Measurements from ENCODE around the gene POTEE. TPM values are rescaled to one million over a fixed set of nuclear protein-coding genes. Genes with fewer than 3 reads are reported as not detected.
"Not testable (repeated sequence)": the region's sequence is repeated elsewhere in the genome, so short reads cannot be mapped to it uniquely, and the experiment has no call there.

POTEE gene
- under 1 TPM in 1 of 4 donors, not detected in 3; 0.12 TPM for total RNA-seq

GRCh38 chr2:131209030-131209772 lies at the start of gene POTEE:
Gene POTEE (plus strand): TSS chr2:131209536. CDS start chr2:131218403, 8,867 bp downstream.
- DNase-seq (ENCODE audit: low spot score); ATAC-seq (ENCODE audit: low FRiP score): not testable (repeated sequence)

GRCh38 chr2:131165562-131165961 lies 43.8 kb upstream of the POTEE start:
- not testable (repeated sequence) for ATAC-seq (ENCODE audit: low FRiP score)

GRCh38 chr2:131168538-131168937 lies 40.8 kb upstream of the POTEE start:
- TF ChIP-seq CTCF (IDR thresholded peaks at IDR 0.05) = no peak
- DNase-seq (ENCODE audit: low spot score) (no peak), ATAC-seq (ENCODE audit: low FRiP score) (no peak)

More at GRCh38 chr2:131165562-131165961, 43.8 kb upstream of the POTEE start:
- DNase-seq (ENCODE audit: low spot score) = not testable (repeated sequence)

GRCh38 chr2:131178050-131178449 lies 31.3 kb upstream of the POTEE start:
- DNase-seq (ENCODE audit: low spot score); ATAC-seq (ENCODE audit: low FRiP score): not testable (repeated sequence)

GRCh38 chr2:131178721-131179418 lies 30.5 kb upstream of the POTEE start:
- not testable (repeated sequence) for ATAC-seq (ENCODE audit: low FRiP score); DNase-seq (ENCODE audit: low spot score)

- DNase-seq (ENCODE audit: low spot score); ATAC-seq (ENCODE audit: low FRiP score): not testable (repeated sequence)
Observed at GRCh38 chr2:131181451-131181850, 27.9 kb upstream of the POTEE start.

- not testable (repeated sequence) for ATAC-seq (ENCODE audit: low FRiP score); DNase-seq (ENCODE audit: low spot score)
Observed at GRCh38 chr2:131193421-131193820, 15.9 kb upstream of the POTEE start.

- DNase-seq (ENCODE audit: low spot score); ATAC-seq (ENCODE audit: low FRiP score): not testable (repeated sequence)
Observed at GRCh38 chr2:131196186-131196585, 13.2 kb upstream of the POTEE start.

GRCh38 chr2:131201098-131201497 lies 8.2 kb upstream of the POTEE start:
- no peak for DNase-seq (ENCODE audit: low spot score)
- TF ChIP-seq CTCF (IDR thresholded peaks at IDR 0.05) = no peak
- ATAC-seq (ENCODE audit: low FRiP score) = no peak

- DNase-seq (ENCODE audit: low spot score); ATAC-seq (ENCODE audit: low FRiP score): not testable (repeated sequence)
Observed at GRCh38 chr2:131207839-131208238, 1.5 kb upstream of the POTEE start.

GRCh38 chr2:131209773-131210104 lies 403 bp downstream of the POTEE start:
- DNase-seq (ENCODE audit: low spot score); ATAC-seq (ENCODE audit: low FRiP score): not testable (repeated sequence)

- not testable (repeated sequence) for DNase-seq (ENCODE audit: low spot score); ATAC-seq (ENCODE audit: low FRiP score)
Observed at GRCh38 chr2:131210434-131211211, 1.3 kb downstream of the POTEE start.

GRCh38 chr2:131217238-131217986 lies 8.1 kb downstream of the POTEE start:
- not testable (repeated sequence) for ATAC-seq (ENCODE audit: low FRiP score); DNase-seq (ENCODE audit: low spot score)

- ATAC-seq (ENCODE audit: low FRiP score); DNase-seq (ENCODE audit: low spot score): not testable (repeated sequence)
Observed at GRCh38 chr2:131235543-131236449, 26.5 kb downstream of the POTEE start.

Data from omental fat pad (tissue), 4 donors.